CD4-positive, alpha-beta T cell treated with Interleukin-15 for 1 hour (primary cell): Measurements from ENCODE around the gene MYOZ3.
A peak's percentile ranks its signal among the peaks of the same experiment; 100 is the strongest.

Experiments
- DNase-seq: peaks from one replicate; pipeline ENCODE4 v3.0.0-alpha.2; 2020

MYOZ3 gene

DNA sequence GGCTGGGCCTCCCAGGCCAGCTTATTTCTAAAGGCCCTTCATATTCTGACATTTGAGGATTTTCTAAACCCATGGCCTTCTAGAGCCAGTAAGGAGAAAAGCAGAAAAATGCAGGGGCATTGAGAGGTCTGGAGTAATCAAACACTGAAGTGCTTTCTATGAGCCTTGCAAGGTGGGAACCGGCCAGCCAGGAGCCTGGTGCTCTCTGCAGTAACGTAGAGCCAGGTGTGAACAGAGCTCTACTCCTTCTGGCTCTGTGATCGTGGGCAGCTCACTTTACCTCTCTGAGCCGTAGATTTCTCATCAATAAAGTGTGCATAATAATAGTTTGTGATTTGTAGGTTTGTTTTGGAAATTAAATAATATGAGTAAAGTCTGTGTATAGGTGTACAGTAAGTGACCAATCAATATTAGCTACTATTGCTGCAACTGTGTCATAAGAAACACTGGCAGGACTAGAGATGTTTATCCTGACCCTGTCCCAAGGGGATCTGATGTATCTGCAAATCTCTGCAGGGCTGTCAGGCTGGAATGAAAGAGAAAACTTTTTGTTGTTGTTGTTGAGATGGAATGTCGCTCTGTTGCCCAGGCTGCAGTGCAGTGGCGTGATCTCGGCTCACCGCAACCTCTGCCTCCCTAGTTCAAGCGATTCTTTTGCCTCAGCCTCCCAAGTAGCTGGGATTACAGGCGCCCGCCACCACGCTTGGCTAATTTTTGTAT lies 17.9 kb upstream of the MYOZ3 start:
- no peak for DNase-seq

DNA sequence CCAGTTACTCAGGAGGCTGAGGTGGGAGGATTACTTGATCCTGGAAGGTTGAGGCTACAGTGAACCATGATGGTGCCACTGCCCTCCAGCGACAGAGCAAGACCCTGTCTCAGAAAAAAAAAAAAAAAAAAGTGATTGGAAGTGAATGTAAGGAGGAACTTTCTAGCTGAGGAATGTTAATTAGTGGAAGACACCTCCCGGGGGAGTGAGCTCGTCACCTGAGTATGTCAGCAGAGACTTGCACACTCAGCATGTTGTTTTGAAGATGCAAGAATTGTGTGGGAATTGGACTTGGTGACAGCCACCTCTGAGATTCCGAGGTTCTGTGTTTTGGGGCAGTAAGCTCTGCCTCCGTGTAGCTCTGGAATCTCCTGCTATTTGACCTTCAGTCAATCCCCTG lies 17.0 kb upstream of the MYOZ3 start:
- no peak for DNase-seq

DNA sequence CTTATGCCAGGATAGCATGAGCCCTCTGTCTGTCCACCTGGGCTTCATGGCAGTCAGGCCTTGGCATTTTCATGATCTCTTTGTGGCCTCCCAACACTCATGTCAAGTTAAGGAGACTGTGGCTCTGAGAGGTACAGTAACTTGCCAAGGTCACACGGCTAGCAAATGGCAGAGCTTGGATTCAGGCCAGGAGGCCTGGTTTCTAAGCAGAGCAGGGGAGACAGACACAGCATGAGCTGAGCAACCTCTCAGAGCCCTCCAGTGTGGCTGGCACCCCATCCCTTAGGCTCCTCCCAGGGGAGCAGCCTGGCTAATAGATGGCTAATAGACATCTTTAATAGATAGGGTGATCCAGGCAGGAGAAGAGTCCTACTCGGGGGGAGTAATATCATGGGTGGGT lies 16.5 kb upstream of the MYOZ3 start:
- no peak for DNase-seq

DNA sequence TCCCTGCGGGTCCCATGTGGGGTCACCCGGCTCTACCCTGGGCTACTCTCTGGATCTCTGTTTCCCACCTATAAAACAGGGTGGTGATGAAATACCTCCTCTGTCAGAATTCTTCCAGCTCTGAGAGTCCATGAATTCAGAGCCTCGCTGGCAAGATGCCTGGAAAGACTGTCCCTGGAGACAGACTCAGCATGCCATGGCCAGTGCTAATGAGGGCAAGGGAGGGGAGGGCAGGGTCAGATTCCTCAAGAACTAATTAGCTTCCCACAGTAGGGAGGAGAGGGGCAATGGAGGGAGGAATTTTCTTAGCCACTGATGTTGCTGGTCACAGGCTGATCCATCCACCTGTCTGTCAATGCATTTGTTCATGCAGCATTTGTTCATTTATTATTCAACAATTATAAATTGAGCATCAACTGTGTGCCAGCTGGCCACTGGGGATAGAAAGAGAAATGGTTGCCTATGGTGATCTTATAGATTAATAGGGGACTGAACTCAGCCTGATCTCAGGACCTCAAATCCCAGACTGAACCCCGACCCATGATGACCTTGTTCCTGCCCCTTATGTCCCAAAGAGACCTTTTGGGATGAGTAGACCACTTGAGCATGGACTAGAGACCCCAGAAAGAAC lies 15.9 kb upstream of the MYOZ3 start:
- DNase-seq = no peak

DNA sequence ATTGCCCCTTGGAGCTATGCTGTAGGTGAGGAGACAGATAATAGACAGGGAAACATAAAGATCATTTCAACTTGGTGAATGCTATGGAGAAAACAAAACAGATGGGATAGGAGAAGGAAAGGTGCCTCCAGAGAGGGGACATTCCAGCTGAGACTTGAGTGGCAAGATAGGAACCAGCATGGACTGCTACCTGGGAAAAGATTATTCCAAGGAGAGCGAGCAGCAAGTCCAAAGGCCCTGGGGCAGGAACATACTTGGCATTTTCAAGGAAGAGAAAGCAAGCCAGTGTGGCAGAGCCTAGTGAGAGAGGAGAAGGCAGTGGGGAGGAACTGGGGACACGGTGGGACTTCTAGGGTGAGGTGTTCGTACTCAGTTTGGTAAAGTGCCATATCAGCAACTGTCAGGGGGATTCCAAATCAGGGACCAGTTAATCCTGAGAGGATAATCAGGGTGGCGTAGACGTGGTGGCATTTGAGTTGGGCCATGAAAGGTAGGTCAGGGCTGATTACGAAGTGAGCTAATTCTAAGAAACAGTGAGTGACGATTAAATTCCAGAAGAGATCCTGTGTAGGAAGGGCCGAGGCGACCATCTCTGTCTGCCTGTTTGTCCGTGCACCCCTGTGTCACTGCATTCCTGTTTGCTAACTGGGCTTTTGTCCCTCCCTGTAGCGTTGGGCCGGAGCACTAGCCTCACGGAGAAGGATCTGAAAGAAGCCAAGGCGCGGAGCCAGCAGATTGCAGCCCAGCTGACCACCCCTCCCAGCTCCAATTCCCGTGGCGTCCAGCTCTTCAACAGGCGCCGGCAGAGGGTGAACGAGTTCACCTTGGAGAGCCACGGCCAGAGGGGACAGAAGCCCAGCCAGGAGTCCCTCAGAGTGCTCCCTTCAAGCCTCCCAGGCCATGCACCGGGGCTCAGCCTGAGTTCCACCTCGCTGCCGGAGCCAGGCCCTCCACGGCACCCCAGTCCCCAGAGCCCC lies 13.5 kb upstream of the MYOZ3 start:
- no peak for DNase-seq

DNA sequence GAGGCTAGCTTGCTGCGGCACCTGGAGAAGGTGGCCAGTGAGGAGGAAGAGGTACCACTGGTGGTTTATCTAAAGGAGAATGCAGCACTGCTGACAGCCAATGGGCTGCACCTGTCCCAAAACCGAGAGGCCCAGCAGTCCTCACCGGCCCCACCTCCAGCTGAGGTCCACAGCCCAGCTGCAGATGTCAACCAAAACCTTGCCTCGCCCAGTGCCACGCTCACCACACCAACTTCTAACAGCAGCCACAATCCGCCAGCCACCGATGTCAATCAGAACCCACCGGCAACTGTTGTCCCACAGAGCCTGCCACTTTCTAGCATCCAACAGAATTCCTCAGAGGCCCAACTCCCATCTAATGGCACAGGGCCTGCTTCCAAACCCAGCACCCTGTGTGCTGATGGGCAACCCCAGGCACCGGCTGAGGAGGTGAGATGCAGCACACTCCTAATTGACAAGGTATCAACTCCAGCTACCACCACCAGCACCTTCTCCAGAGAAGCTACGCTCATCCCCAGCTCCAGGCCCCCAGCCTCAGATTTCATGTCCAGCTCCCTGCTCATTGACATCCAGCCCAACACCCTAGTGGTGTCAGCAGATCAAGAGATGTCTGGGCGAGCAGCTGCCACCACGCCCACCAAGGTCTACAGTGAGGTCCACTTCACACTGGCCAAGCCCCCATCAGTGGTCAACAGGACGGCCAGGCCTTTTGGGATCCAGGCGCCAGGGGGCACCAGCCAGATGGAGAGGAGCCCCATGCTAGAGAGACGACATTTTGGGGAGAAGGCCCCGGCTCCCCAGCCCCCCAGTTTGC lies 12.6 kb upstream of the MYOZ3 start:
- no peak for DNase-seq

DNA sequence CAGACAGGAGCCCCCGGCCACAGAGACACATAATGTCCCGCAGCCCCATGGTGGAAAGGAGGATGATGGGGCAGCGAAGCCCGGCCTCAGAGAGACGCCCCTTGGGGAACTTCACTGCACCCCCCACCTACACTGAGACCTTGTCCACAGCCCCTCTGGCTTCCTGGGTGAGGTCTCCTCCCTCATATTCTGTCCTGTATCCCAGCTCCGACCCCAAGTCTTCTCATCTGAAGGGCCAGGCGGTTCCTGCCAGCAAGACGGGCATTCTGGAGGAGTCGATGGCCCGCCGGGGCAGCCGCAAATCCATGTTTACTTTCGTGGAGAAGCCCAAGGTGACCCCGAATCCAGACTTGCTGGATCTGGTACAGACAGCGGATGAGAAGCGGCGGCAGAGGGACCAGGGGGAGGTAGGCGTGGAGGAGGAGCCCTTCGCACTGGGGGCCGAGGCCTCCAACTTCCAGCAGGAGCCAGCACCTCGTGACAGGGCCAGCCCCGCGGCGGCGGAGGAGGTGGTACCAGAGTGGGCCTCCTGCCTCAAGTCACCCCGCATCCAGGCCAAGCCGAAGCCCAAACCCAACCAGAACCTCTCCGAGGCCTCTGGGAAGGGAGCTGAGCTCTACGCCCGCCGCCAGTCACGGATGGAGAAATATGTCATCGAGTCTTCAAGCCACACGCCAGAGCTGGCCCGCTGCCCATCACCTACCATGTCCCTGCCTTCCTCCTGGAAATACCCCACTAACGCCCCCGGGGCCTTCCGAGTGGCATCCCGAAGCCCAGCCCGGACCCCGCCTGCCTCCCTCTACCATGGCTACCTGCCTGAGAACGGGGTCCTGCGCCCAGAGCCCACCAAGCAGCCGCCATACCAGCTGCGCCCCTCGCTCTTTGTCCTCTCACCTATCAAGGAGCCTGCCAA lies 11.7 kb upstream of the MYOZ3 start:
- no peak for DNase-seq

DNA sequence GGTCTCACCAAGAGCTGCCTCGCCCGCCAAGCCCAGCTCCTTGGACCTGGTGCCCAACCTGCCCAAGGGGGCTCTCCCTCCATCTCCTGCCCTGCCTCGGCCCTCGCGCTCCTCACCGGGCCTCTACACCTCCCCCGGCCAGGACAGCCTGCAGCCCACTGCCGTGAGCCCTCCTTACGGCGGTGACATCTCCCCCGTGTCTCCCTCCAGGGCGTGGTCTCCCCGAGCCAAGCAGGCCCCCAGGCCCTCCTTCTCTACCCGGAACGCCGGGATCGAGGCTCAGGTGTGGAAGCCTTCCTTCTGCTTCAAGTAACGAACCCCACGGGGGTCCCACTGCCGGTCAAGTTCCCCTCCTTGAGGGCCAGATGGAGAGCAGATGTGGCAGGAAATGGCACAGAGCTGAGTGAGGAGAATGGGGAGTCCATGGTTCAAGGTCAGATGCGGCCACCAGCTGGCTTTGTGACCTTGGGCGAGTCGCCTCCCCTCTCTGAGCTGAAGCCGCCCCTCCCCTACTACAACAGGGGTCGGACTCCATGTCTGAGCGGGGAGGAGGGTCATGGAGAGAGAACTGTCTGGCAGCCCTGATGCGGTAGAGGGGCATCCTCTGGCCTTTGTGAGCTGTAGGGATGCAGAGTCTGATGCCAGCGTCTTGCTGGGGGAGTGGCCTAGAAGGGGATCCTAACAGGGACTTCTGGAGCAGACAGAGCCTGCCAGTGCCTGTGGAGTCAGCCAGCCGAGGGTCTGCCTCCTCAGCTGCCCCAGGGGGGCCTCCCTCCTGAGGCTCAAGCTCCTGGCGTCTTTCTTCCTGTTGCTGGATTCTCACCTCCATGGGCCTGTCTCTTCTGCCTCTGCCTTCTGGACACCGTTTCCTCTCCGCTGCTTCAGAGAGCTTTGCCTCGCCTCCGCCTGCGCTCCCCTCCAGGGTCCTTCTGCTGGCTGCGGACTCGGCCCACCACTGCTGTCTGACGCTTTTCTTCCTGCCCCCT lies 10.7 kb upstream of the MYOZ3 start:
- DNase-seq = no peak

DNA sequence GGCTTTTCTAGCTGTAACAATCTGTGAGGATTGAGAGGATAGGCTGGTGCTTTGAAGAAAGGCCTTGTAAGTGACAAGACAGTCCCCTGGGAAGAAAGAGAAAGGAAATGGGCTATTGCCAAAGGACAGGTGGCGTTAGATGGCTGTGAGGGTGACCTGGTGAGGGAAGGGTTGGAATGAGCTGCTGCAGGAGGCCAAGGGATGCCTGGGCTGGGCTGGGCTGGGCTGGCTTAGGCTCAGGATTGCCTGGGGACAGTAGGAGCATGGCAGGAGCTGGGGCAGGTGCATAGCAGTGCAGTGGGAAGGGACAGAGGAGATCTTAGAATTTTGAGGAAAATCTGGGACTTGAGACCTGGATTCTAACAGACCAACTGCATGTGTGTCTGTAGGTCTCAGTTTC lies 9.7 kb upstream of the MYOZ3 start:
- no peak for DNase-seq

DNA sequence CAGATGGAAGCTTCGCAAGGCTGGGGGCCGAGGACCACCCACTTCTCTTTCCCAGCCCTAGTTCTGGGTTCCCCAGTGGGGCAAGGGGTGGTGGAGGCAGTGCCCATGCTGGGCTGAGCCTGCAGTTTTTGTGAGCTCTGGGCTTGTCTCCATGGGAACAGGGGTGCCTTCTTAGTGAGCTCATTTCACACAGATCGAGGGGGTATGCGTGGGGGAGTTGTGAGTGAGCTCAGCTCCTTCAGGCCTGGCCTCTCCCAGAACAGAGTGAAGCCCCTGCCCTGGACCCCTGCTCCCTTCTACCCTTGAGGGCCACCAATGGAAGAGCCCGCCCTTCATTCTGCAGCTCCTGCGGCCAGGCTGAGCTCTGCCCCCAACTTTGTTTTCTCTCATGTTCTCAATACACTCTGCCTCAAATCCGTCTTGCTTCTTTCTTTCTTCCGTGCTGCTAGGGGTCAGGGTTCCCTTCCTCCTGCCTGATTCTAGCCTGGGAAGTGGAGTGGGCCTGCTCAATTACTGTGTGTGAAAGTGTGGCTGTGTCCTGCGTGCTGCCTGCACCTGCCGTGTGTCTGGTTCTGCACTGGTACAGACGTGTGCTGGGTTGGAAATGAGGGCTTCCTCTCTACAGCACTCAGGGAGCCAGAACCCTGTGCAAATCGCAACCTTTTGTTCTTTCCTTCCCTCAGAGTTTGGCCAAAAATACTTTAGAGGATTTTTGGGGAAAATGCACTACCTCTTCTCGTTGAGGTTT lies 9.0 kb upstream of the MYOZ3 start:
- no peak for DNase-seq

DNA sequence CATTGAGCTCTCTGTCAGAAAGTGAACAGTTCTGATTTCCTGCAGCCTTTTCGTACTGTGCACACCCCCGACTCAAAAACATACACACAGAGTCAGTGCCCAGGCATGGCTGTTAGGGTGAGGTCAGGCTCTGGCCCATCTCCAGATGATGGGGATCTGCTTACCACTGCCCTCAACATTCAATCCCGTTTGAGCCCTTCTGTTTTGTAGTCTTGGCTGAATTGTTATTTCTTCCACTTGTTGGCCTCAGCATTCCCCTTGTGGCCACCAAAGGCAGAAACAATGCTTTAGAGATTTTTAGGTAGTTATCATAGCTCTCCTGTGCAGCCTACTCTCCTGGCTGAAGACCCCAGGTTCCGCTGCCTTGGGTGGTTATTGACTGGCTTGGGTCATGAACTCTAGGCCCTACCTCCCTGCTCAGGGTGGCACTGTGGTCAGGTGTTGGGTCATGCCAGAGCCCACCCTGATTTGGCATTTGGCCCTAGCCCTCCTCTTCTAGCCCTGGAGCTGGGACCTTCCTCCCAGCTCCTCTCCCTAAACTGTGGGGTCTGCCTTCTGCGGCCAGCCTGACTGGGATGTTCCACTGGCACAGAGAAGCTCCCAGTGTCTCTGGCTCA lies 7.8 kb upstream of the MYOZ3 start:
- no peak for DNase-seq

DNA sequence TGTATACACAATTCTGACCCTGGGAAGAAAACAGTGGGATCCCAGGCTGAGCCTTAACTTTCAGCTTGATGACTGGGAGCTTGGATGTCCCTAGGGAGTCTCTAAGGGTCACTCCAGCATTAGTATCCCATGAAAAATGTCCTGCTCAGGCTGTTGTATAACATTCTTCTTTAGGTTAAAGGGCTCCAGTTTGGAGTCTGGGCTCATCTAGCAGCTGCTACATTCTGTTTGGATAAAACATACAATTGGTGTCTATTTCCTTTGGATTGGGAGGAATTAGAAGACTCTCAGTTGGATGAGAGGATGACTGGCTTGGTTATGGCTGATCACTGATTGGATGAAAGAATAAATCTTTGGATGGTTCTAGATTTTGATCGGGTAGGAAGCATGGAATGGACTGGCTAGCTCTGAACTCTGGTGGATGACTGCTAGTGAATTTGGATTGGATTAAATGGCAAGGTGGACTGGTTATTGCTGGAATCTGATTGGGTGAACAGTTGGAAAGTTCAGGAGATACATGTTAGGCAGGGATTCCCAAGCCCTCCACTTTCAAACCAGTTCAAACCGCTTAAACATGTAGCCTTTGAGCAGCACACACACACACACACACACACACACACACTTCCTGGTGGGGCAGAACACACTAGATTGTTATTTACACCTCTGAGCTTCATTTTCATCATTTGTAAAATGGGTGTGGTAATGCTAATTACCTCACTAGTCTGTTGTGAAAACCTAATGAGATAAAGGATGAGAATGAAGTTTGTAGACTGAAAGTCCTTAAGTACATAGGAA lies 7.1 kb upstream of the MYOZ3 start:
- no peak for DNase-seq

DNA sequence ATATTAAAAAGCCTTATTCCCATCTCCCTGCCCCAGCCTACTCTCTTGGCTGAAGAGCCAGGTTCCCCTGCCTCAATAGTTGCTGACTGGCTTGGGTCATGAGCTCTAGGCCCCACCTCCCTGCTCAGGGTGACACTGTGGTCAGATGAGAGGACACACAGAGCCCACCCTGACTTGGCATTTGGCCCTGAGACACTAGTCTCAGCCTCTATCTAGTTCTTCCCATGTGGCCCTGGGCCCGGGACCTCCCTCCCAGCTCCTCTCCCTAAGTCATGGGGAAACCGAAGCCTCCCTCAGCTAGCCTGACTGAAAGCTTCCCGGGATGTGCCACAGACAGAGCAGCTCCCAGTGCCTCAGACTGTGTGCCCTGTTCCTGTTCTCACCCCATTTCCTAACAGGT lies 5.8 kb upstream of the MYOZ3 start:
- no peak for DNase-seq

DNA sequence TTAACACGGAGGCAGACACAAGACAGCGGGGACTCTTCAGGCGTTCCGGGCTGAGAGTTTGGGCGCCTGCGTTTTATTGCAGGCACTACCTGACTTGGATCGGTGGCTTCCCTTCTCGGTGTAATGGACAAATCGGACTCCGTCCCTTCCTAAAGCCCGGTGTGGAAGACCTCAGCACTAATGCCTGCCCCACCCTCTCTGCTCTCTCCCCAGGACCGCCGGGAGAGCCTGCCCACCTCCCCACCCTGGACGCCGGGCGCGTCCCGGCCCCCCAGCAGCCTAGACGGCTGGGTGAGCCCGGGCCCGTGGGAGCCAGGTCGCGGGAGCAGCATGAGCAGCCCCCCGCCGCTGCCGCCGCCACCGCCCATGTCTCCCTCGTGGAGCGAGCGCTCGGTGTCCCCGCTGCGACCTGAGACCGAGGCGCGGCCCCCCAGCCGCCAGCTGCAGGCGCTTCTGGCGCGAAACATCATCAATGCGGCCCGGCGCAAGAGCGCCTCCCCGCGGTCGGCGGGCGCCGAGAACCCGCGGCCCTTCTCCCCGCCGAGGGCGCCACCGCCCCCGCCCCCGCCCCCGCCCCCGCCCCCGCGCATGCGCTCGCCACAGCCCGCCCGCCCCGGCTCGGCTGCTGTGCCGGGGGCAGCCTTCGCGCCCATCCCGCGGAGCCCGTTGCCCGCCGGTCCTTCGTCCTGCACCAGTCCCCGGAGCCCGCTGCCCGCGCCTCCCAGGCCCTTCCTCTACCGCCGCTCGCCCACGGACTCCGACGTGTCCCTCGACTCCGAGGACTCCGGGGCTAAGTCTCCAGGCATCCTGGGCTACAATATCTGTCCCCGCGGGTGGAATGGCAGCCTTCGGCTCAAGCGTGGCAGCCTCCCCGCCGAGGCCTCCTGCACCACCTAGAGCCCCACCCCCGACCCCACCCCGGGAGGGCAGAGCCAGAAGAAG lies 4.6 kb upstream of the MYOZ3 start:
- peak; percentile 84 for DNase-seq

DNA sequence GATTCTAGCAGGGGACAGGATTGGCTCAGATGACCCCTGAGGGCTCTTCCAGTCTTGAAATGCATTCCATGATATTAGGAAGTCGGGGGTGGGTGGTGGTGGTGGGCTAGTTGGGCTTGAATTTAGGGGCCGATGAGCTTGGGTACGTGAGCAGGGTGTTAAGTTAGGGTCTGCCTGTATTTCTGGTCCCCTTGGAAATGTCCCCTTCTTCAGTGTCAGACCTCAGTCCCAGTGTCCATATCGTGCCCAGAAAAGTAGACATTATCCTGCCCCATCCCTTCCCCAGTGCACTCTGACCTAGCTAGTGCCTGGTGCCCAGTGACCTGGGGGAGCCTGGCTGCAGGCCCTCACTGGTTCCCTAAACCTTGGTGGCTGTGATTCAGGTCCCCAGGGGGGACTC lies 2.9 kb upstream of the MYOZ3 start:
- DNase-seq = no peak

DNA sequence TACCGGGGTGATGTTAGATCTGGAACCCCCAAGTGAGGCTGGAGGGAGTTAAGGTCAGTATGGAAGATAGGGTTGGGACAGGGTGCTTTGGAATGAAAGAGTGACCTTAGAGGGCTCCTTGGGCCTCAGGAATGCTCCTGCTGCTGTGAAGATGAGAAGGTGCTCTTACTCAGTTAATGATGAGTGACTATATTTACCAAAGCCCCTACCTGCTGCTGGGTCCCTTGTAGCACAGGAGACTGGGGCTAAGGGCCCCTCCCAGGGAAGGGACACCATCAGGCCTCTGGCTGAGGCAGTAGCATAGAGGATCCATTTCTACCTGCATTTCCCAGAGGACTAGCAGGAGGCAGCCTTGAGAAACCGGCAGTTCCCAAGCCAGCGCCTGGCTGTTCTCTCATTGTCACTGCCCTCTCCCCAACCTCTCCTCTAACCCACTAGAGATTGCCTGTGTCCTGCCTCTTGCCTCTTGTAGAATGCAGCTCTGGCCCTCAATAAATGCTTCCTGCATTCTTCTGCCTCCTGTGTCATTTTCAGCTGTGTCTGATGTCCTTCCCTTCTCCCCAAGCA lies 2.3 kb upstream of the MYOZ3 start:
- no peak for DNase-seq
